Epithelial cell of esophagus (primary cell): Measurements from ENCODE around the gene LENEP.

Source experiments
- DNase-seq: peaks from one replicate; pipeline ENCODE4 v3.0.0; 2010; ENCODE audit warnings: low read depth
- H3K4me3 ChIP-seq: 2 replicates; pipeline ENCODE4 v1.5.1; 2011; ENCODE audit warnings: mild to moderate bottlenecking, low read length, control low read depth
- TF ChIP-seq, protein P1 (sequence below): IDR thresholded peaks from 2 replicates; pipeline ENCODE4 v1.5.1; 2011; ENCODE audit warnings: low read depth, mild to moderate bottlenecking, low read length, control low read depth, inconsistent platforms; ENCODE audit not compliant: insufficient read depth; ENCODE audit errors: missing control alignments

Gene LENEP

DNA sequence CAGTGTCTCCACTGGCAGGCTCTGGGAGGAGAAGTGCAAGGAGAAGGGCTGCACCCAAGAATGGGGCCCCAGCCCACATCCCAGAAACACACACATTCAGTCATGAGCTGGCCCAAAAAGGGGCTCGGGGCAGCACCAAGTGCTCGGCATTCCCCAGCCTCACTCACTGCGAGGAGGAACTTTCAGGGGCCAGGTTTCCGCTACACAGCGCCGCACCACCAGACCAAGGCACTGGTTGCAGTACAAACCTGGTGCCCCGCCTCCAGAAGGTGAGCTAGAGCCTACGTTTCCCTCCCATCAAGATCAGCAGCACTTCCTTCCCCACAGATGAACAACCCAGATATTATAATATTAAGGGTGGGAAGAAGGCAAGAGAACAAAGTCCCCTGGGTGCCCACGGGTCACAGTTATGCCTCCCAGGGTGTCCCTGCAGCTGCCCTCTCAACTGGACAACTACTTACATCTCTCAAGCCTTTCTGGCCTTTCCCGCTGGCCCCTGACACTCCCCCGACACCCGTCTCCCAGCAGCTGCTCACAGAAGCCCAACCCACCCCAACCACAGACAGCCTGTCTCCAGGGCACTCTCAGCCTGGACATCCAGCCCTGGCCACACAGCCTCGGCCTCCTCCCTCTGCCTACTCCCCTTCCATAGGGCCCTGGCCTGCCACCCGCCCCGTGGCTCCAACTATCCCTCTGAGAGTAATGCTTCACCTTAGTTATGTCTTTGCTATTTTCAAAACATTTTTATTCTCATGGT, 41.3 kb upstream of the LENEP start:
- DNase-seq = no peak
- H3K4me3 ChIP-seq = no peak overlapping the region
- TF ChIP-seq, protein P1, sequence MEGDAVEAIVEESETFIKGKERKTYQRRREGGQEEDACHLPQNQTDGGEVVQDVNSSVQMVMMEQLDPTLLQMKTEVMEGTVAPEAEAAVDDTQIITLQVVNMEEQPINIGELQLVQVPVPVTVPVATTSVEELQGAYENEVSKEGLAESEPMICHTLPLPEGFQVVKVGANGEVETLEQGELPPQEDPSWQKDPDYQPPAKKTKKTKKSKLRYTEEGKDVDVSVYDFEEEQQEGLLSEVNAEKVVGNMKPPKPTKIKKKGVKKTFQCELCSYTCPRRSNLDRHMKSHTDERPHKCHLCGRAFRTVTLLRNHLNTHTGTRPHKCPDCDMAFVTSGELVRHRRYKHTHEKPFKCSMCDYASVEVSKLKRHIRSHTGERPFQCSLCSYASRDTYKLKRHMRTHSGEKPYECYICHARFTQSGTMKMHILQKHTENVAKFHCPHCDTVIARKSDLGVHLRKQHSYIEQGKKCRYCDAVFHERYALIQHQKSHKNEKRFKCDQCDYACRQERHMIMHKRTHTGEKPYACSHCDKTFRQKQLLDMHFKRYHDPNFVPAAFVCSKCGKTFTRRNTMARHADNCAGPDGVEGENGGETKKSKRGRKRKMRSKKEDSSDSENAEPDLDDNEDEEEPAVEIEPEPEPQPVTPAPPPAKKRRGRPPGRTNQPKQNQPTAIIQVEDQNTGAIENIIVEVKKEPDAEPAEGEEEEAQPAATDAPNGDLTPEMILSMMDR = no peak

DNA sequence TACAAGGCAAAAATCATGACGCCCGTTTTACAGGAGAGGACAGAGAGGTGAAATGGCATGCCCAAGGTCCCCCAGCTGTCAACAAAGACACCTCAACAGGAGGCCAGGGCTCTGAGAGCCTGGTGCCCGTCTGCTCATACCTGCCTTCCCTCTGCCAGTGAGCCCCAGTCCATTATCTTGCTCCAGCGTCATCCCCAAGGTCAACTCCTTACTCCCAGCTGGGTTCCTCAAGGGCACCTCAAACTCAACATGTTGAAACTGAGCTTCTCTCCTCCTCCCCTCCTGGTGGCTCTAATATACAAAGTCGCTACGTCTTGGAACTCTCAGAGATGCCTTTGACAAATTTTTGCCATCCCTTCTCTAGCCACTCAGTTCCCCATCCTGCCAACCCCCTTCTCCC, 40.7 kb upstream of the LENEP start:
- no peak for DNase-seq
- no peak overlapping the region for H3K4me3 ChIP-seq
- TF ChIP-seq, protein P1 = no peak

DNA sequence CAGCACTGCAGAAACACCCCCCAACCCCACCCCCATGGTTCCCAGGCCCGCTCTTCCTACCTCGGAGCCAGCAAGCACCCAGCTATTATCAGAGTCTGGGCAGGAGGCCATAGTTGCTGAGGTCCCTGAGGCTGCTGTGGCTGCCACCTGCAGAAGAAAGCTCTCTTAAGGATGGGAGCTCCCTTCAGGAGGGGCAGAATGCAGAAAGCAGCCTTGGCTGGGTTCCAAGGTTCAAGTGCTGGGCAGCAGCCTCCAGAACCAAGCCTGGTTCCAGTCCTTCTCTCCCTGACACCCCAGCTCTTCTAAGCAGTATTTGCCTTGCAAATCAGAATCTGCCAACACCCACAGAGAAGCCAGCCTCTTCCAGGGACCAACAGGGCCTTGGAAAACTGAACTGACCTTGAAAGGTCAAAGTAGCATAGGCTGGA, 39.8 kb upstream of the LENEP start:
- no peak for DNase-seq
- TF ChIP-seq, protein P1 = no peak
- H3K4me3 ChIP-seq = no peak overlapping the region

DNA sequence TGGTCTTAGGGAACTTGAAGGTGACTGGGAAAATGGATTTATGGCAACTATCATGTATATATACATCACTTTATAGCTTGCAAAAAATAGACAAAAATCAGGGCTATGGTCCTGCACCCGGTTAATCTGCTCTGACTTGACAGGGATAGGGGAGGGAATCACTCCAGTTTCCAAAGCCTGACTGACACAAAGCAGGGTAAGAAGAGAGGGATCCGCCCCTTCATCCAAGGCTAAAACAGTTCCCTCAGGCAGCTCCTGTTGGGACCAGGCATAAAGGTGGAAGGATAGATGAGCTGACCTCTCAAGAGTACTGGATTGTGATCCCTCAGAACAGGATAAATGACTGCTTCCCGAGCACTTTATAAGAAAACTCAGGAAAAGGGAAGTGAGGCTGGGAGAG, 38.8 kb upstream of the LENEP start:
- no peak for DNase-seq
- TF ChIP-seq, protein P1 = no peak
- H3K4me3 ChIP-seq = no peak overlapping the region

DNA sequence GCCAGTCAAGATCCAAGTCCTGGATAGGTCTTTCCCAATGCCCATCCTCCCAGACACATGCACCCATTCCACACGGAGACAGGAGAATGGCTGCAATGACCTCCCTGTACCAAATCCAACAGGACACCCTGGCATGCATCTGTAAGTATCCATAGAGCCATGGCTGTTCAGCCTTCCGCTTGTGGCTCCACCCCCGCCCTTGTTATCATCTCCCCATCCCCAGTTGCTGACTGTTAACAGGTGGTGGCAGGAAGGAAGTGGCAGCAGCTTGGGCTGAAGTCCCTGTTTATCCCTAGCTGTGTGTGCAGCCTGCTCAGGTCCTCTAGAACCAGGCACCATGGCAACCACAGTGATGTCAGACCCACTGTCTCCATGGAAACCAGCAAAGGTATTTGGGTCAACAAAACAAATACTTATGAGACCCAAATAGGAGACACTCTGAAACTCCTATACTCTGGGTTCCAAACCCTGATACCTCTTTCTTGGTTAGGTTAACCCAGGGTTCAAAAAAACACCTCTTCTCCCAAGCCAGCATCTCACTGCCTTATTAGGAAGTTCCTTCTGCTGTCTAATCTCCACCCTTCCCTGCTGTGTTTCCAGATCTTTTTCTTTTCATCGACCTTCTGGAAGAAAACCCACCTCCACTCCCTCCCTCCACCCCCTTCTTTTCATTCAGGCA, 38.2 kb upstream of the LENEP start:
- DNase-seq = peak; percentile 27
- TF ChIP-seq, protein P1 = no peak
- peak overlapping the region; percentile 72 for H3K4me3 ChIP-seq

DNA sequence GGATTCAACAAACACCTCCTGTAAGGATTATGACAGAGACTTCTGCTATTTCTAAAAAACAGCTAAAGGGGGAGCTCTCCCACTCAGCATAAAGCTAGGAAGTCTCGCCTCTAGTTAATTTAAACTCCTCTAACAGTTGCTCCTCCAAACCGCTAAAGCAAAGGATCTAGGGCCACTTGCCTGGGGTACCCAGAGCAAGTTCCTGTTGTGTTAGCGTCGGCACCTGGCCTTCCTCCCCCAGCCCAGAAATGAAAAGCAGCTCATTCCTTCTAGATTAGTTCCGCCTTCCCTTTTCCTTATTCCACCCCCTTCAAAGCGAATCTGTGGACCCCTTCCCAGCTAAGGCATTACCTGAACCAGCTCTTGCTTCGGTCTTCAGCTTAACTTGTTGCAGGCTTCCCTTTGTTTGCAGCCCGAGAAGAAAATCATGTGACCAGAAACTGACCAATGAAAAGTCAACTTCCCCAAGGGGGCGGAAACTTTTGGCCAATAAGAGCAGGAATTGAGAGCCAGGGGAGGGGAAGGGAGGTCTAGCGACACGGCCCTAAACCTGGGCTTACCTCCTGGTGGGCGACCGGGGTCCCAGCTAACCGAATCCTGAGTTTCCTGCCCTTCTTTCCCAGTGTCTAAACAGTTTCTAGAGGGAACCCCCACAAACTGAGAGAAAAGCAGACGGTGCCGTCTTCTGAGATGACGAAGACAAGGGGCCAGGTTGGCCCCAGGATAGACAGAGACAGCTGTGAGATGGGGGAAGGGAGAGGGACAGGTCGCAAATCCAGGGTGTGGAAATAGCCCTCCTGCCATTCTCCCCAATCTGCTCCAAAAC, 37.5 kb upstream of the LENEP start, which contains the start of gene PBXIP1:
Gene PBXIP1, minus strand, starts transcription at position 382 of the 826 bp plus-strand sequence. CDS start 2,378 bp downstream, outside the sequence.
- peak within 1 kb of the TSS; percentile 72 for H3K4me3 ChIP-seq
- TF ChIP-seq, protein P1 = peak; percentile 27
- DNase-seq = peak; percentile 88
